SKM-1 treated with dmso at 0.1 percent for 144 hours (cell line): ENCODE measurements around the gene P2RX6.
"Not testable (repeated sequence)": the region's sequence is repeated elsewhere in the genome, so short reads cannot be mapped to it uniquely, and the experiment has no call there.

Source experiments
- DNase-seq: peaks from one replicate; lab custom pipeline; 2025; ENCODE audit not compliant: unreplicated experiment; lab: John Stamatoyannopoulos, UW

P2RX6 gene

GRCh38 chr22:21051145-21051830 lies 36.3 kb downstream of the P2RX6 start:
- DNase-seq, result no peak

DNA sequence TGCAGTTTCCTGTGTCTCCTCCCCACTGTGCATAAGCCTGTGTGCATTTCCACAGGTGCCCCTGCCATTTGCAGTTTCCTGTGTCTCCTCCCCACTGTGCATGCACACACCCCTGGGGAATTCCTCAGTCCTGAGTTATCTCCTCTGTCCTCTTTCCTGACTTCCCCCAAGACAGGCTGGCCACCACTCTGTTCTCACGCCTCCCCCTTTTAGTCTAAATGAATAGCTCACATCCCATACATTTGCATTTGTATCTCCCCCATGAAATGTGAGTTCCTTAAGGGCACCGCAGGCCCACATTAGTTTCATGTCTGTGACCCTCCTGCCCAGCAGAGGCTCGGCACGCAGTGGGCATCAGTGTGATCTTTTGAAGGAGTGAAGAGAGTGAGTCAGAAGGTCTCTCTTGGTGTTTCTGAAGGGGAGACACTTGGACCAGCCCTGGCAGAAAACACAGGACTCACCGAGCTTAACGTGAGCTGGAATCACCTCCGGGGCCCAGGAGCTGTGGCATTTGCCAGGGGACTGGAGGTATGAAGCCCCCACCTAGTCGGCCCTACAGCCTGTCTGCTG lies 37.0 kb downstream of the P2RX6 start:
- no peak for DNase-seq

DNA sequence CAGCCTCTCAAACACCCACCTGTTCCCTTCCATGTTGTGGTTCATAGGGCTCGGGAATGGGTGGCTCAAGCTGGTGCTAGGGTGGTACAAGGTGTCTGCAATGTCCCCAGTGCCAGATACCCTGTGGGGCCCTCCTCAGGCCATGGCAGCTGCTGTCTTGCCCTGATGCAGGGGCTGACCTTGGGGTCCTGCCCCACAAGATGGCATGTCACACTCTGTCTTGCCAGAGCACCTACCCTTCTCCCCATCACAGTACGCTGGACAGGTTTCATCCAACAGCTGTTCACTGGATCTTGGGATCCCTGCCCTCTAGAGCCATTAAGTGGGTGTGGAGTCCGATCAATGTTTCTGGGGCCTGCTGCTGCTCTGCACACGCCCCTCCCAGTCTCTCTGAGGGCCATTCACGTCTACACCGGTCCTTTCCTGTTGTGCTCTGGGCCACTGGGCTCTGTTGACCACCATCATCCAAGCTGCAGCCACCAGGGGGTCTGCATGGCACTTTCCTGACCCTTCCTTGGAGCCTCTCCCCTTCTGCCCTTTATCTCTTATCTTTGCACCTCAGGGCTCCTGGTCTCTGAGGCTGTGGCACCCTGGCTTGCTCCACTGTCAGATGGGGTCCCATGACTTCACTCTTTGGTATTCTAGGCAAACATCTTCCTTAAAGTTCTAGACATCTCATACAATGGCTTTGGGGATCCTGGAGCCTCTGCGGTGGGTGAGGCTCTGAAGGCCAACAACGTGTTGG lies 37.9 kb downstream of the P2RX6 start:
- DNase-seq, result no peak

- DNase-seq, result no peak
These were observed 39.2 kb downstream of the P2RX6 start for GRCh38 chr22:21054046-21054713.

DNA sequence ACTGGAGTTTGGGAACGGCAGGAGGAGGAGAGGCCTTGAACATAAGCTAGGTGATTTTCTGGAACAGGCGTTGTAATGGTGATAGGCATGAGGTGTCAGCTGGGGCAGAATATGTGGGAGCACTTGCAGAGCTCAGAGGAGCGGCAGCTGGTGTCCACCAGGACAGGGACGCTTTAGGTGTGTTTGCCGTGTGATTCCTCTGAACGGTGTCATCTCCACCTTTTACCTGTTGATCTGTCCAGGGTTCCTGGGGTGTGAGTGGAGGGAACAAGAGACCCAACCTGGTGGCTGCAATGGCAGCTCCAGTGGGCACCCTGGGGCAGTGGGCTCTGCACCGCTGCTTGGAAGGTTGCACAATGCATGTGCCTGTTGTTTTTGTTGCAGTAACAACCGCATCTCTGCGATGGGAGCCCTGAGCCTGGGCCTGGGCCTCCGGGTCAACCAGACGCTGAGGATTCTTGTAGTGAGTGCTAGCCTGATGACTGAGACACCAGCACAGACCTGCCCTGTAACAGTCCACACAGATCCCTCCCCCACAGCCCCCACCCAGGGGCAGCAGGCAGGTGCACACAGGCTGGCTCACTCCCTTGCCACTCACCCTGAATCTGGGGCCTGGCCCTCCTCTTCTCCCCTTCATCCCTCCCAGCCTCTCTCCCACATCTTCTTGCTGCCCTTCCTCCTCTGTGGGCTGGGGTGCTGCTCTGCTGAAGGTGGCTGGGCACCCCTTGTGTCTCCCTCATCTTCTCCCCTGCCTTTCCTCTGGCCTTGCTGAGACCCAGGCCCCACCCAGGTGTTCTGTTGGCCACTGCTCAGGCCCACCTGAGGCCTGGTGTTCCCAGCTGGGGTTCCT lies 40.0 kb downstream of the P2RX6 start:
- DNase-seq, result no peak

DNA sequence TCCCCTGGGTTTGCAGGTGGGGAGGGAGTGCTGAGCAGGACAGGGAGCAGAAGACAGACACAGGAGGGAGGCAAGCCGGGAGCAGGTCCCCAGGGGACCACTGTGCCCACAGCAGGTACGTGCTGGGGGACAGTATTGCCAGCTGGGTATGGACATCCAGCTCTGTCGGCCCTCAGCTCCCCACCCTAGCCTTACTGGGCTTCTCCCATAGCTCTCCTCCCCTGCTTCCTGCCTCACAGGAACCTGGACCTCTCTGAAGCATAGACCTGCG lies 40.5 kb downstream of the P2RX6 start:
- DNase-seq, result no peak

DNA sequence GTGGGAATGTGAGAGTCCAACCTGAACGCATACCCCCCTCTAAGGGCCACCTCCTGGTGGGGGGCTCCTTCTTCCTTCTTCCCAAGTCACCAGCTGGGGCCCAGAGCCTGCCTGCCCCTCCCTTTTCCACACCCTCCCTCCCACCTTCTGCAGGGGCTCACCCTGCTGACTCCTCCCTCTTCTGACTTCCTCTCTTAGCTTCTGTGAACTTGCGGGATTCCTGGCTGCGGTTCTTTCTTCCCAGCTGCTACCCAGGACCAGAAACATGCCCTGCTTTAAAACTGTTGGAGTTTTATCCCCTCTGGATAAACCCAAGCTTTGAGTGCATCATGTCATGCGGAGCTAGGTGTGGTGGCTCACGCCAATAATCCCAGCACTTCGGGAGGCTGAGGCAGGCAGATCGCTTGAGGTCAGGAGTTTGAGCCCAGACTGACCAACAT lies 40.9 kb downstream of the P2RX6 start:
- DNase-seq, result peak; percentile 35

DNA sequence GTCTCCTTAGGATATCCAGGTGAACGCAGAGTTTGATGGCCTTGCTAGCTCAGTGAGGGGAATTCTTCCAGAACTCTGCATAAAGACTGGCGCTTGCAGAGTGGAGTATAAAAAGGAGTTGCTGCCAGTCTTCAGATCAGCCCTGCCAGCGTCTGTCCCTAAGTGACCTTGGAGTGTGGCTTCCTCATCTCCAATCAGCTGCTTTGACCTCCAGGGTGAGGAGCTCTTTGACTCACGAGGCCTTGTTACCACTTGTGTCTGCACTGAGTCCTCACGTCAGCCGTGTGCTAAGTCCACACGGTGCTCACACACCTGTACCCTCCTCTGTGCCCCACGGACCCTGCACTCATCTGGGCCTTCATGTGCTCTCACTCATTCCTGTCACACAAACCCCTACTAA lies 45.4 kb downstream of the P2RX6 start:
- not testable (repeated sequence) for DNase-seq

GRCh38 chr22:21061660-21062321 lies 46.8 kb downstream of the P2RX6 start:
- not testable (repeated sequence) for DNase-seq

DNA sequence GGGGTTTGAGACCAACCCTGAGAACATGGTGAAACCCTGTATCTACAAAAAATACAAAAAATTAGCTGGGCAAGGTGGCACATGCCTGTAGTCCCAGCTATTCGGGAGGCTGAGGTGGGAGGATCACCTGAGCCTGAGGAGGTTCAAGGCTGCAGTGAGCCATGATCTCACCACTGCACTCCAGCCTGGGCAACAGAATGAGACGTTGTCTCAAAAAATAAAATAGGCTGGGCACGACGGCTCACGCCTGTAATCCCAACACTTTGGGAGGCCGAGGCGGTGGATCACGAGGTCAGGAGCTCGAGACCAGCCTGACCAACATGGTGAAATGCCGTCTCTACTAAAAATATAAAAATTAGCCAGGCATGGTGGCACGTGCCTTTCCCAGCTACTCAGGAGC lies 49.5 kb downstream of the P2RX6 start:
- DNase-seq, result not testable (repeated sequence)

DNA sequence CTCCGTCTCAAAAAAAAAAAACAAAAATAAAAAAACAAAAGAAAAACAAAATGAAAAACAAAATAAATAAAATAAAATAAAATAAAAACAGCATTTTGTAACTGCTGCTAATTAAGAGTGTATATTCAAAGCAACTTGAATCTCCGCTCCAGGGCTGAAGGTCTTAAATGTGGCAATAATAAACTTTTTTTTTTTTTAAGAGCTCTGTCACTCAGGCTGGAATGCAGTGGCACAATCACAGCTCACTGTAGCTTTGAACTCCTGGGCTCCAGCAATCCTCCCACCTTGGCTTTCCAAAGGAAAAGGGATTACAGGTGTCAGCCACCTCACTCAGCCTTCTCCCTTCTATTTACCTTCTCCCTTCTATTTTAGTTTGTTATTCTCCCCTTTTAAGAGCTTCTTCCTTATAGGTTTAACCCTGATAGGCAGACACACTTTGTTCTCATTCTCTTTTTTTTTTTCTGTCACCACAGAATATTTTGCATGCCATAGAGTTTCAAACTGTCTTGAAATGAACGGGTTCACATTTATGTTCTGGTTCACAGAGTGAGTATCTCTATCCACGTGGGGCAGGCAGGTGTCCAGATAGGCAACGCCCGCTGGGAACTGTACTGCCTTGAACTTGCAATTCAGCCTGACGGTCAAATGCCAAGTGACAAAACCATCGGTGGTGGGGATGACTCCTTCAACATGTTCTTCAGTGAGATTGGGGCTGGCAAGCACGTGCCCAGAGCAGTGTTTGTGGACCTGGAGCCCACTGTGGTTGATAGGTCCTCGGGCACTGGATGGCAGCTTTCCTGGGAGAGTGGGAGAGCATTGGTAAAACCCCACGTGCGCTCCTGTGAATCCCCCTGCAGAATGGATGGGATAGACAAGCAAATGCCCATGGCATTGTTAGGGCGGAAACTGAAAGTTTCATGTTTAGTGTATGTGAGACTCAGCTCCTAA lies 50.2 kb downstream of the P2RX6 start:
- no peak for DNase-seq

- DNase-seq, result no peak
These were observed 52.3 kb downstream of the P2RX6 start for GRCh38 chr22:21067075-21067900.

GRCh38 chr22:21067901-21068680 lies 53.1 kb downstream of the P2RX6 start:
- no peak for DNase-seq

- no peak for DNase-seq
These were observed 53.8 kb downstream of the P2RX6 start for GRCh38 chr22:21068681-21069276.

DNA sequence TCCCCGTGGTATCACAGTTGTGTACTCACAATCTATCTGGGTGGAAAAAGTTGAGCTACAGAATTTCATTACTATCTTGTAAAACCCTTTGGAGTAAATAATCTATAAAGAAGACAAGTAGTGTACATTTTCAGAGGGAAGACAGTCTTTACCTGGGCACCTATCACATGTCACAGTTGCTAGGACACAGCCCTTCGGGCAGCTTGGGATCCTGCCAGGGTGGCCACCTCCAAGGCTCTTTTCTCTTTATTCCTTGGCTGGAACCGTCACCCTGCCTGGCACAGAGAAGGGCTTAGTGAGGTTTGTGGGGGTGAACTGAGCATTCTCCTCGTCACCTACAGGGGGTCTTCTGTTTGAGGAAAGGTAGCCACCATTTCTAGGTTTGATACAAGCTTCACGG lies 54.4 kb downstream of the P2RX6 start:
- DNase-seq, result no peak

GRCh38 chr22:21070690-21071615 lies 56.0 kb downstream of the P2RX6 start:
- no peak for DNase-seq
